Aortic smooth muscle cell (primary cell): Measurements from ENCODE around the gene IRAK1BP1. TPM values are rescaled to one million over a fixed set of nuclear protein-coding genes. Genes with fewer than 3 reads are reported as not detected.

Source experiments
- total RNA-seq: library from RNA; depleted of rRNA; stranded (reverse); fragments of >200 nt; gene quantifications from 2 replicates; pipeline ENCODE4 v1.2.3, GENCODE V29; 2014

IRAK1BP1 gene
- 4.0 and 4.5 TPM in 2 replicates for total RNA-seq

DNA sequence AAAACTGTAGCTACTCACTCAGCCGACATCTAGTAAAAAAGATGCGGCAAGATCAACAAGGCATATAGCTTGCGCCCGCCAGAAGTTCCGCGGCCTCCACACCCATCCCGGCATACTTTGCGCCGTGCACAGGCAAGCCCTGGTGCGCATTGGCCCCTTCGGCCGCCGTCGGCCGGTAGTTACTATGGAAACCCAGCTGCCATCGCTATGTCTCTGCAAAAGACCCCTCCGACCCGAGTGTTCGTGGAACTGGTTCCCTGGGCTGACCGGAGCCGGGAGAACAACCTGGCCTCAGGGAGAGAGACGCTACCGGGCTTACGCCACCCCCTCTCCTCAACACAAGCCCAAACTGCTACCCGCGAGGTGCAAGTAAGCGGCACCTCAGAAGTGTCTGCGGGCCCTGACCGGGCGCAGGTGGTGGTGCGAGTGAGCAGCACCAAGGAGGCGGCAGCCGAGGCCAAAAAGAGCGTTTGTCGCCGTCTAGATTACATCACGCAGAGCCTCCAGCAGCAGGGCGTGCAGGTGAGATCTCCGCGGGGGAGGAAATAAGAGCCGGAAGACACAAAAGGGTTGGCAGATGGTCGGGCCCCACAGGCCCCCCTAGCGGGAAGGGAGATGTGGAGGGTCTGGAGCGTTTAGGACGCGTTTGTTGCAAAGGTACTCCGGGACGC lies at the start of gene IRAK1BP1:
IRAK1BP1 (plus strand) TSS at position 182 of the 671 bp plus-strand sequence; CDS start at position 208, 26 bp downstream.

Other genes starting within 250 kb of the IRAK1BP1 start
- gene PHIP, start 210.7 kb downstream of the IRAK1BP1 start, total RNA-seq = 19.8 and 22.8 TPM in 2 replicates